C4-2B (cell line): ENCODE results near the gene CPA5.

Experiments
- H3K27ac ChIP-seq: fragments of 450-650 bp; 2 replicates; pipeline ENCODE4 v1.5.1; 2017
- CTCF ChIP-seq: fragments of 450-650 bp; conservative IDR thresholded peaks from 2 replicates; pipeline ENCODE4 v1.5.1; 2017; ENCODE audit warnings: mild to moderate bottlenecking
- ZFX ChIP-seq: fragments of 450-650 bp; IDR thresholded peaks from 2 replicates; pipeline ENCODE4 v1.6.1; 2017

CPA5 gene

GRCh38 chr7:130385600-130386066, 41.0 kb downstream of the CPA5 start:
- no peak for TF ChIP-seq CTCF
- TF ChIP-seq ZFX: no peak
- H3K27ac ChIP-seq: no peak overlapping the region

GRCh38 chr7:130386876-130387275, 42.3 kb downstream of the CPA5 start:
- no peak overlapping the region for H3K27ac ChIP-seq
- TF ChIP-seq ZFX: no peak
- TF ChIP-seq CTCF: no peak

GRCh38 chr7:130387306-130387627, 42.7 kb downstream of the CPA5 start:
- no peak for TF ChIP-seq ZFX
- TF ChIP-seq CTCF: no peak
- H3K27ac ChIP-seq: no peak overlapping the region

- no peak for TF ChIP-seq ZFX
- no peak for TF ChIP-seq CTCF
- H3K27ac ChIP-seq: no peak overlapping the region
These were observed 43.2 kb downstream of the CPA5 start for GRCh38 chr7:130387628-130388403.

GRCh38 chr7:130388671-130389070, 44.1 kb downstream of the CPA5 start:
- no peak overlapping the region for H3K27ac ChIP-seq
- no peak for TF ChIP-seq CTCF
- no peak for TF ChIP-seq ZFX

- TF ChIP-seq CTCF: no peak
- TF ChIP-seq ZFX: no peak
- no peak overlapping the region for H3K27ac ChIP-seq
These were observed 45.9 kb downstream of the CPA5 start for GRCh38 chr7:130390486-130390885.

GRCh38 chr7:130393101-130393561, 48.5 kb downstream of the CPA5 start:
- no peak for TF ChIP-seq CTCF
- no peak for TF ChIP-seq ZFX
- no peak overlapping the region for H3K27ac ChIP-seq
